Activated B cell treated with CpG ODN at 0.5 μM for 24 hours (primary cell): ENCODE measurements around the gene TMEM120B. TPM values are rescaled to one million over a fixed set of nuclear protein-coding genes. Genes with fewer than 3 reads are reported as not detected.
"Not testable (repeated sequence)": the region's sequence is repeated elsewhere in the genome, so short reads cannot be mapped to it uniquely, and the experiment has no call there.

Experiments
- ATAC-seq: fragments of 200-7000 bp; cut with Tn5 transposase; one replicate; pipeline ENCODE4 v1.10.0; 2021; ENCODE audit warnings: low read depth, mild to moderate bottlenecking, moderate library complexity
- CTCF ChIA-PET: fragments of 350-600 bp; sonication (Branson Sonifier 250); formaldehyde crosslinking; loops from one replicate; lab custom pipeline; 2021; ENCODE audit warnings: antibody characterized with exemption; lab: Charles Lee
- POLR2A ChIA-PET: fragments of 350-600 bp; sonication (Branson Sonifier 250); formaldehyde crosslinking; loops from one replicate; lab custom pipeline; 2021; ENCODE audit warnings: antibody characterized with exemption; lab: Charles Lee
- DNase-seq: peaks from one replicate; pipeline ENCODE4 v3.0.0; 2022
- H3K27ac Mint-ChIP-seq: one replicate; pipeline ENCODE4 v1.8.0; 2020; ENCODE audit warnings: mixed read lengths
- H3K27me3 Mint-ChIP-seq: one replicate; pipeline ENCODE4 v1.8.0; 2021; ENCODE audit warnings: mixed read lengths
- H3K36me3 Mint-ChIP-seq: one replicate; pipeline ENCODE4 v1.8.0; 2021; ENCODE audit warnings: low read depth, mixed read lengths
- H3K4me1 Mint-ChIP-seq: one replicate; pipeline ENCODE4 v1.8.0; 2021; ENCODE audit warnings: mixed read lengths
- H3K4me3 Mint-ChIP-seq: one replicate; pipeline ENCODE4 v1.8.0; 2020; ENCODE audit warnings: mild to moderate bottlenecking, mixed read lengths
- H3K9me3 Mint-ChIP-seq: one replicate; pipeline ENCODE4 v1.8.0; 2020; ENCODE audit warnings: mixed read lengths
- intact Hi-C: fragments of 100-400 bp; cut with micrococcal nuclease; formaldehyde crosslinking; loops from one replicate; pipeline ENCODE4 v1.15.1; 2024
- total RNA-seq: library from RNA; stranded (reverse); gene quantifications from 2 replicates; pipeline ENCODE4 v1.2.3, GENCODE V29; 2022
- TF ChIP-seq, protein P1 (sequence below): fragments of 200-600 bp; IDR thresholded peaks from one replicate; pipeline ENCODE4 v1.8.0; 2022; ENCODE audit warnings: antibody characterized with exemption, mild to moderate bottlenecking

Gene TMEM120B
- total RNA-seq, 1 donor from 2014 or later, result 8.3 TPM

DNA sequence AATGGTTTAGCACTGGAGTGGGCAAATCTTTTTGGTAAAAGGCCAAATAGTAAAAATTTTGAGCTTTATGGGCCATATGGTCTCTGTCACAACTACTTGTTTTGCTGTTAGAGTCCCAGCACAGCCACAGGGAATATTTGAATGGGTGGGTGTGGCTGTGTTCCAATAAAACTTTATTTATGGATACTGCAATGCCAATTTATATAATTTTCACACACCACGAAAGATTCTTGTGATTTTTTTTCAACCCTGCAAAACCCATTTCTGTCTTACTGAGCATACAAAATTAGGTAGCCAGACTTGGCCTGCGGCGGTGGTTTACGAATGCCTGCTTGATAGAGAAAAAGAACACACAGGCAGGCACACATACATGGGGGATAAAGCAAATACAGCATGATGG lies 28.3 kb downstream of the TMEM120B start:
- no peak overlapping the region for H3K4me3 Mint-ChIP-seq
- no peak for DNase-seq
- CTCF ChIA-PET, result no interaction called here
- no peak for ATAC-seq
- POLR2A ChIA-PET, result interaction anchor here (0.6 kb wide), 1 partner anchor 65 kb away, joined by 8 read pairs; no protein-coding TSS in a partner anchor
- H3K4me1 Mint-ChIP-seq, result no peaks in the 10 kb centered on the region
- TF ChIP-seq, protein P1, sequence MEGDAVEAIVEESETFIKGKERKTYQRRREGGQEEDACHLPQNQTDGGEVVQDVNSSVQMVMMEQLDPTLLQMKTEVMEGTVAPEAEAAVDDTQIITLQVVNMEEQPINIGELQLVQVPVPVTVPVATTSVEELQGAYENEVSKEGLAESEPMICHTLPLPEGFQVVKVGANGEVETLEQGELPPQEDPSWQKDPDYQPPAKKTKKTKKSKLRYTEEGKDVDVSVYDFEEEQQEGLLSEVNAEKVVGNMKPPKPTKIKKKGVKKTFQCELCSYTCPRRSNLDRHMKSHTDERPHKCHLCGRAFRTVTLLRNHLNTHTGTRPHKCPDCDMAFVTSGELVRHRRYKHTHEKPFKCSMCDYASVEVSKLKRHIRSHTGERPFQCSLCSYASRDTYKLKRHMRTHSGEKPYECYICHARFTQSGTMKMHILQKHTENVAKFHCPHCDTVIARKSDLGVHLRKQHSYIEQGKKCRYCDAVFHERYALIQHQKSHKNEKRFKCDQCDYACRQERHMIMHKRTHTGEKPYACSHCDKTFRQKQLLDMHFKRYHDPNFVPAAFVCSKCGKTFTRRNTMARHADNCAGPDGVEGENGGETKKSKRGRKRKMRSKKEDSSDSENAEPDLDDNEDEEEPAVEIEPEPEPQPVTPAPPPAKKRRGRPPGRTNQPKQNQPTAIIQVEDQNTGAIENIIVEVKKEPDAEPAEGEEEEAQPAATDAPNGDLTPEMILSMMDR, result no peak
- intact Hi-C loops, result no loop called here
- H3K36me3 Mint-ChIP-seq, result no peaks in the 10 kb centered on the region
- no peaks in the 10 kb centered on the region for H3K9me3 Mint-ChIP-seq
- H3K27me3 Mint-ChIP-seq, result no peaks in the 10 kb centered on the region
- no peak overlapping the region for H3K27ac Mint-ChIP-seq

DNA sequence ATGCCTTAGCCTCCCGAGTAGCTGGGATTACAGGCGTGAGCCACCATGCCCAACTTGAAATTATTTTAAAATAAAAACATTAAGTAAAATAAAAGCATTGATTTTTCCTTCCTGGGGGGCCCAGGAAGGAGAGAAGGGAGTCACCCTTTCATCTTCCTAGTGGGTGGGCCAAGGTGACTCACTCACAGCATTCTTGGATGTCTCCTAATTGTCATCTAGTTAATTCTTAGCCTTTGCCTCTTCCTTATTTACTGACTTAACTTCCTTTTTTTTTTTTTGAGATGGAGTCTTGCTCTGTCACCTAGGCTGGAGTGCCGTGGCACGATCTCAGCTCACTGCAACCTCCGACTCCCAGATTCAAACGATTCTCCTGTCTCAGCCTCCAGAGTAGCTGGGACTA lies 29.2 kb downstream of the TMEM120B start:
- TF ChIP-seq, protein P1, result no peak
- no peak for DNase-seq
- no peak for ATAC-seq
- Mint-ChIP-seq H3K4me1 (no peaks in the 10 kb centered on the region), H3K27me3 (no peaks in the 10 kb centered on the region), H3K27ac (no peak overlapping the region), H3K4me3 (no peak overlapping the region), H3K36me3 (no peaks in the 10 kb centered on the region), H3K9me3 (no peaks in the 10 kb centered on the region)
- ChIA-PET CTCF (no interaction called here), POLR2A (no interaction called here)
- intact Hi-C loops, result no loop called here

DNA sequence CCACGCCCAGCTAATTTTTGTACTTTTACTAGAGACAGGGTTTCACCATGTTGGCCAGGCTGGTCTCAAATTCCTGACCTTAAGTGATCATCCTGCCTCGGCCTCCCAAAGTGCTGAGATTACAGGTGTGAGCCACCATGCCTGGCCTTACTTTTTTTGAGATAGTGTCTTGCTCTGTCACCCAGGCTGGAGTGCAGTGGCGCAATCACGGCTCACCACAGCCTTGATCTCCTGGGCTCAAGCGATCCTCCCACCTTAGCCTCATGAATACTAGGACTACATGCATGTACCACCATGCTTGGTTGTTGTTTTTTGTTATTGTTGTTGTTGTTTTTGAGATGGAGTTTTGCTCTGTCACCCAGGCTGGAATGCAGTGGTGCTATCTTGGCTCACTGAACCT lies 33.0 kb downstream of the TMEM120B start:
- H3K4me3 Mint-ChIP-seq, H3K27me3 Mint-ChIP-seq, H3K36me3 Mint-ChIP-seq, H3K27ac Mint-ChIP-seq, ATAC-seq, H3K4me1 Mint-ChIP-seq, H3K9me3 Mint-ChIP-seq, CTCF ChIA-PET, intact Hi-C loops, DNase-seq: not testable (repeated sequence)
- POLR2A ChIA-PET, result interaction anchor here (0.7 kb wide), 1 partner anchor 280 kb away, joined by 3 read pairs; no protein-coding TSS in a partner anchor

DNA sequence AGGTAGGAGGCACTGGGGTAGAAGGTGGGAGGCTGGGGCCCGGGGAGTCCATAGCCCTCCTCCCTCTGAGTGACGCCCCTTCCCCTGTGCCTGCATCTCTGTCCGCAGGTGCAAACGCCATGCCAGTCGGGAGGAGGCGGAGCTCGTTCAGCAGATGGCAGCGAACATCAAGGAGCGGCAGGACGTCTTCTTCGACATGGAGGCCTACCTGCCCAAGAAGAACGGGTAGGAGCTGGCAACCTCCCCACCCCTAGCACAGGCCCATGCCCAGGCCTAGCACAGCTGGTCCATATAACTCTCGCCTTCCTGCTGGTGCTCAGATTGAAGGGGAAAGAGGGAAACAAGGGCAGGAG lies 35.6 kb downstream of the TMEM120B start:
- Mint-ChIP-seq H3K9me3 (no peaks in the 10 kb centered on the region), H3K27me3 (no peaks in the 10 kb centered on the region), H3K4me3 (no peak overlapping the region), H3K36me3 (peaks cover 3% of the 10 kb centered on the region), H3K4me1 (peaks cover 8% of the 10 kb centered on the region), H3K27ac (peak overlapping the region; percentile 42)
- ChIA-PET CTCF (no interaction called here), POLR2A (no interaction called here)
- ATAC-seq (no peak), DNase-seq (no peak)
- TF ChIP-seq, protein P1, result no peak
- intact Hi-C loops, result no loop called here

DNA sequence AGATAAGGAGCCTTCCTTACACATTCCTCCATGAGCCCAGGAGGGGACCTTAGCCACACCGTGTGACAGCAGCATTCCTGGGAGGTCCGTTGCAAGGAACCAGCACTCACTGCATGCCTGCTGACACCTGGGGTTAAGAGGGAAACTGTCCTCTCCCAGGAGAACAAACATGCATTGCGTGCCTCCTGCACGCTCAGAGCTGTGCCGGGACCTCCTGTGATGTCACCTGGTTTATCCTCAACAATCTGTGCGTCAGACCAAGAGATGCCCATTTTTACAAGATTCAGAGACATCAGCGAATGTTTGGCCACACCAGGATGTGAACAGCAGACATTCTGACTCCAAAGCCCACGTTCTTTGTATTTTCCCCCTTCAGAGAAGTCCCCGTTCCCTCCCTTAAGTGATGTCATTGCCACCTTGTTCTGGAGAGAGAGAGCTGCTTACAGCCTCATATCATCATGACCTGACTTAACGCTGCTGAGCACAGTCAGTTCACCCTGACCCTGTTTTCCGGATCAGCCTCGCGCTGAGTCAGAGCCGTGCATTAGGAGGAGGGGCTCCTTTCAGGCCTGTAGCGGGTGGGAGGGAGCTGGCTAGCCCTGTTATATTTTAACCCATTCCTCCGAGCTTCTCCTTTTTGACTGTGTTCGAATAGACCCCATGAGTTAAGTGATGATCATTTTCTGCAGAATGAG lies 36.2 kb downstream of the TMEM120B start:
- Mint-ChIP-seq H3K27ac (peak overlapping the region; percentile 42), H3K9me3 (no peaks in the 10 kb centered on the region), H3K27me3 (no peaks in the 10 kb centered on the region), H3K4me3 (no peak overlapping the region), H3K4me1 (peaks cover 8% of the 10 kb centered on the region), H3K36me3 (peaks cover 3% of the 10 kb centered on the region)
- CTCF ChIA-PET, result no interaction called here
- DNase-seq, result no peak
- ATAC-seq, result peak; percentile 95
- POLR2A ChIA-PET, result no interaction called here
- TF ChIP-seq, protein P1, result no peak
- intact Hi-C loops, result no loop called here
